ENCODE results near the gene ELOA2. TPM values are rescaled to one million over a fixed set of nuclear protein-coding genes. Genes with fewer than 3 reads are reported as not detected.
"Not testable (repeated sequence)": the region's sequence is repeated elsewhere in the genome, so short reads cannot be mapped to it uniquely, and the experiment has no call there.

ELOA2 gene
- polyA plus RNA-seq, 3 donors: not detected

- no CpG with 5 or more reads among the region's 2 CpGs for WGBS (ENCODE audit: insufficient coverage)
- no peaks in the 10 kb centered on the region for H3K4me1 ChIP-seq (ENCODE audit: control insufficient read depth in 1 of 2, insufficient read depth in 2 of 2, low read length in 2 of 2)
- no peaks in the 10 kb centered on the region for H3K4me1 Mint-ChIP-seq
- no peak for TF ChIP-seq CTCF (IDR thresholded peaks at IDR 0.05)
- H3K36me3 Mint-ChIP-seq: no peaks in the 10 kb centered on the region
- H3K27me3 ChIP-seq (ENCODE audit: control insufficient read depth in 2 of 2, insufficient read depth in 2 of 2, low read length in 2 of 2): no peaks in the 10 kb centered on the region
- no peaks in the 10 kb centered on the region for H4K20me1 ChIP-seq (ENCODE audit: insufficient read depth, low read length)
- no peak overlapping the region for H3K27ac ChIP-seq (ENCODE audit: low read depth in 1 of 2, low read length in 2 of 2)
- no peak for DNase-seq
- intact Hi-C loops (cut with micrococcal nuclease): no loop called here
- no peak overlapping the region for H3K9ac ChIP-seq (ENCODE audit: insufficient read depth, low read length, poor library complexity, severe bottlenecking)
- H3K9me3 ChIP-seq (replicated peaks in 1 of 2; ENCODE audit: control insufficient read depth in 1 of 2, insufficient read depth in 1 of 2, low read length in 2 of 2): peaks cover 39 to 41% of the 10 kb centered on the region in 2 donors
- H3K36me3 ChIP-seq (replicated peaks in 1 of 2; ENCODE audit: control insufficient read depth in 1 of 2, insufficient read depth in 2 of 2, low read length in 2 of 2): no peaks in the 10 kb centered on the region
- H3K9me3 Mint-ChIP-seq: peaks cover 26 to 42% (median 35%) of the 10 kb centered on the region in 7 donors
- peaks cover 0 to 3% (median 3%) of the 10 kb centered on the region in 3 donors for H3K27me3 Mint-ChIP-seq (ENCODE audit: low read depth in 3 of 3)
- H3K4me3 Mint-ChIP-seq: no peak overlapping the region
- no peak overlapping the region for H3K27ac Mint-ChIP-seq
- no peak overlapping the region for H3K4me3 ChIP-seq (replicated peaks in 1 of 3; ENCODE audit: low read depth in 2 of 3, low read length in 3 of 3)
- no peak overlapping the region for H3K4me2 ChIP-seq (replicated peaks; ENCODE audit: extremely low read depth, low read length, poor library complexity, severe bottlenecking)
- no peaks in the 10 kb centered on the region for H3K79me2 ChIP-seq (ENCODE audit: insufficient read depth, low read length)
- H2AFZ ChIP-seq (ENCODE audit: insufficient read depth, low read depth, low read length, poor library complexity, severe bottlenecking): no peak overlapping the region
Measured at GRCh38 chr18:47036298-47036874, 965 bp upstream of the ELOA2 start.

GRCh38 chr18:47034591-47034990 lies 830 bp downstream of the ELOA2 start:
- H3K79me2 ChIP-seq (ENCODE audit: insufficient read depth, low read length); DNase-seq; H3K36me3 ChIP-seq (replicated peaks in 1 of 2; ENCODE audit: control insufficient read depth in 1 of 2, insufficient read depth in 2 of 2, low read length in 2 of 2); H3K27ac ChIP-seq (ENCODE audit: low read depth in 1 of 2, low read length in 2 of 2); H3K27ac Mint-ChIP-seq; H3K27me3 ChIP-seq (ENCODE audit: control insufficient read depth in 2 of 2, insufficient read depth in 2 of 2, low read length in 2 of 2); H3K4me3 Mint-ChIP-seq; H4K20me1 ChIP-seq (ENCODE audit: insufficient read depth, low read length); H3K27me3 Mint-ChIP-seq (ENCODE audit: low read depth in 3 of 3); H3K36me3 Mint-ChIP-seq; H3K4me2 ChIP-seq (replicated peaks; ENCODE audit: extremely low read depth, low read length, poor library complexity, severe bottlenecking); H3K4me1 Mint-ChIP-seq; H2AFZ ChIP-seq (ENCODE audit: insufficient read depth, low read depth, low read length, poor library complexity, severe bottlenecking); H3K9ac ChIP-seq (ENCODE audit: insufficient read depth, low read length, poor library complexity, severe bottlenecking); H3K4me1 ChIP-seq (ENCODE audit: control insufficient read depth in 1 of 2, insufficient read depth in 2 of 2, low read length in 2 of 2); H3K4me3 ChIP-seq (replicated peaks in 1 of 3; ENCODE audit: low read depth in 2 of 3, low read length in 3 of 3); intact Hi-C loops (cut with micrococcal nuclease): not testable (repeated sequence)
- H3K9me3 ChIP-seq (replicated peaks in 1 of 2; ENCODE audit: control insufficient read depth in 1 of 2, insufficient read depth in 1 of 2, low read length in 2 of 2): peaks cover 44 to 46% of the 10 kb centered on the region in 2 donors
- peaks cover 29 to 45% (median 39%) of the 10 kb centered on the region in 7 donors for H3K9me3 Mint-ChIP-seq
- 98% methylated on average over 18 of the region's 28 CpGs for WGBS (ENCODE audit: insufficient coverage)
